ENCODE results near the gene CPZ.

- no peak for TF ChIP-seq CTCF (IDR thresholded peaks at IDR 0.05)
- TF ChIP-seq EZH2phosphoT487 (IDR thresholded peaks at IDR 0.05): no peak
- TF ChIP-seq EZH2 (IDR thresholded peaks at IDR 0.05): no peak
Measured at GRCh38 chr4:8573266-8573665, 19.3 kb upstream of the CPZ start.
